BE2C (cell line): ENCODE data around the gene ANKRD11.

Experiments
- DNase-seq: peaks from one replicate; pipeline ENCODE4 v3.0.0-alpha.2; 2020
- H3K27me3 ChIP-seq: fragments of 250-450 bp; sonication (Bioruptor Pico); 2 replicates; pipeline ENCODE4 v1.5.1; 2020; ENCODE audit warnings: mild to moderate bottlenecking
- H3K36me3 ChIP-seq: fragments of 250-450 bp; sonication (Bioruptor Pico); 2 replicates; pipeline ENCODE4 v1.5.1; 2020; ENCODE audit warnings: mild to moderate bottlenecking
- H3K4me1 ChIP-seq: fragments of 250-450 bp; sonication (Bioruptor Pico); 2 replicates; pipeline ENCODE4 v1.5.1; 2020
- H3K4me3 ChIP-seq: 2 replicates; pipeline ENCODE4 v1.5.1; 2011; ENCODE audit warnings: low read depth, low read length
- H3K9me3 ChIP-seq: fragments of 250-450 bp; sonication (Bioruptor Pico); 2 replicates; pipeline ENCODE4 v1.5.1; 2020
- CTCF ChIP-seq: IDR thresholded peaks from 2 replicates; pipeline ENCODE4 v1.5.1; 2012; ENCODE audit warnings: mild to moderate bottlenecking, low read depth, low read length

ANKRD11 gene

DNA sequence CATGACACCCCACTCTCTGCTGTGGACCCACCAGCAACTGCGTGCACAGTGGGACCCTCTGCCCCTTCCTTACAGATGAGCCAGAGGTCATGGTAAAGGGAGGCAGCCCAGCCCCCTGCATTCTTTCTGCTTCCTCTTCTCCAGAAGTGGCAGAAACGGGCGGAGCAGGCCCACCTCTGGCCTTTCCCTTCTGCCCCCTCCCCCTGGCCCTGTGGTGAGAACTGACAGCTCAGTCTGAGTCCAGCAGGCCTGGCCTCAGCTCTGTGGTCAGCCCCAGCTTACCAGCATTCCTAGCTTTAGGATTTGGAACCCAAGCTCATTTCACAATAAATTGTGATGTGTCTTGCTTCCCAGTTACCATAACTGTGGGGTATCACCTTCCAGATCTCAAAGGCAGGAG, 4.8 kb upstream of the ANKRD11 start:
- Histone ChIP-seq H3K9me3 (no peaks in the 10 kb centered on the region), H3K4me1 (peaks cover 4% of the 10 kb centered on the region; the same call in 1 of the 2 replicates), H3K36me3 (no peaks in the 10 kb centered on the region), H3K27me3 (no peaks in the 10 kb centered on the region), H3K4me3 (no peak overlapping the region)
- TF ChIP-seq CTCF, result no peak
- DNase-seq, result no peak

DNA sequence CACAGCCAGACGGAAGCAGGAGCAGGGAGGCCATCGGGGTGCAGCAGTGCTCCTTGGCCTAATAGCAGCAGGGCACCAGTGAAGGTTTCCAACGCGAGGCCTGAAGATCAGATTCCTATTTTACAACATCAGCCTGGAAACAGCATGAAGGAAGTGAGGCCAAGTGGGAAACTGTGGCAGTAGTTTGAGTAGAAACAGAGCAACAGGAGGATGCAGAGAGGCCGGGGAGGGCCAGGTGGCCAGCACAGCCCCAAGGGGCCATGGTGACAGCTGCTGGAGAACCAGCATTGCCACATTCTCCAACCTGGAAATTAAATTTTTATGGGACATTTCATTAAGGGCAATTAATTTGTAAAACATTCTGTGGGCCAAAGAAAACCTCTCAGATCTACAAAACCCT, 3.4 kb upstream of the ANKRD11 start:
- Histone ChIP-seq H3K27me3 (no peaks in the 10 kb centered on the region), H3K4me3 (no peak overlapping the region), H3K36me3 (no peaks in the 10 kb centered on the region), H3K4me1 (peaks cover 4% of the 10 kb centered on the region; the same call in 1 of the 2 replicates), H3K9me3 (no peaks in the 10 kb centered on the region)
- no peak for TF ChIP-seq CTCF
- no peak for DNase-seq

DNA sequence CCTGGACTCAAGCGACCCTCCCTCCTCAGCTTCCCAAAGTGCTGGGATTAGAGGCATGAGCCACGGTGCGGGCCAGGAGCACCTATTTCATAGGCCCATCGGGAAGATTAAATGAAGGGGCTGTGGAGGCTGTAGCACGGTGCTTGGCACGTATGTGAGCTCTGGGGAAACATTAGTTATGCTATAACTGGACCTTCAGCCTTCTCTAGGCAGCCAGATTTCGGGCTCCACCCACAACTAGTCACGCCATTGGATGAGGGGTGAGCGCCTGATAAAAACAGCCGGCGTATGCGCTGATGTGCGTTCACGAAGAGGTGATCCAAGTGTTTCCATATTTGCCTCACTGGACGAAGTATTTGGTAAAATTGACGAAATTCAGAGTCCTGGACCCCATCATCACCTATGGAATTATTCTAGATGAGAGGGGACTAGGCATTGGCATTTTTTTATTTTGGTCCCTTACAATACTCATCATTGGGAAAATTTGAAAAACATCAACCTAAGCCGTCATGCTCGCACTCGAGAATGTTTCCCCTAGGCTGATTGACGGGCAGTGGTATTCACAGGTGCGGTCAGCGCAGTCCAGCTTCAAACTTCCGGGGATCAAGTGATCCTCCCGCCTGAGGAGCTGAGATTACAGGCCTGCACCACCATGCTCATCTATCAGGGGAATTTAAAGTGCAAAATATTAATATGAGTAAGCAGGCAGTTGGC, 1.8 kb upstream of the ANKRD11 start:
- H3K9me3 ChIP-seq, result no peaks in the 10 kb centered on the region
- no peak for TF ChIP-seq CTCF
- no peaks in the 10 kb centered on the region for H3K27me3 ChIP-seq
- peaks cover 9% of the 10 kb centered on the region for H3K36me3 ChIP-seq
- peaks cover 4% of the 10 kb centered on the region; the same call in 1 of the 2 replicates for H3K4me1 ChIP-seq
- peak; percentile 40 for DNase-seq
- peak overlapping the region; percentile 62 for H3K4me3 ChIP-seq

- H3K27me3 ChIP-seq, result no peaks in the 10 kb centered on the region
- no peaks in the 10 kb centered on the region for H3K9me3 ChIP-seq
- DNase-seq, result no peak
- peak overlapping the region; percentile 62 for H3K4me3 ChIP-seq
- H3K4me1 ChIP-seq, result peaks cover 4% of the 10 kb centered on the region; the same call in 1 of the 2 replicates
- no peak for TF ChIP-seq CTCF
- H3K36me3 ChIP-seq, result peaks cover 12% of the 10 kb centered on the region
Measured at GRCh38 chr16:89491238-89491869, 993 bp upstream of the ANKRD11 start.

GRCh38 chr16:89489898-89490438, 393 bp downstream of the ANKRD11 start:
- H3K4me3 ChIP-seq, result peak overlapping the region; percentile 82
- H3K4me1 ChIP-seq, result peaks cover 6% of the 10 kb centered on the region; the same call in 1 of the 2 replicates
- no peak for DNase-seq
- H3K27me3 ChIP-seq, result no peaks in the 10 kb centered on the region
- TF ChIP-seq CTCF, result no peak
- peaks cover 12% of the 10 kb centered on the region for H3K36me3 ChIP-seq
- no peaks in the 10 kb centered on the region for H3K9me3 ChIP-seq
